ENCODE data around the gene TPH2.
A peak's percentile ranks its signal among the peaks of the same experiment; 100 is the strongest.

Gene TPH2

DNA sequence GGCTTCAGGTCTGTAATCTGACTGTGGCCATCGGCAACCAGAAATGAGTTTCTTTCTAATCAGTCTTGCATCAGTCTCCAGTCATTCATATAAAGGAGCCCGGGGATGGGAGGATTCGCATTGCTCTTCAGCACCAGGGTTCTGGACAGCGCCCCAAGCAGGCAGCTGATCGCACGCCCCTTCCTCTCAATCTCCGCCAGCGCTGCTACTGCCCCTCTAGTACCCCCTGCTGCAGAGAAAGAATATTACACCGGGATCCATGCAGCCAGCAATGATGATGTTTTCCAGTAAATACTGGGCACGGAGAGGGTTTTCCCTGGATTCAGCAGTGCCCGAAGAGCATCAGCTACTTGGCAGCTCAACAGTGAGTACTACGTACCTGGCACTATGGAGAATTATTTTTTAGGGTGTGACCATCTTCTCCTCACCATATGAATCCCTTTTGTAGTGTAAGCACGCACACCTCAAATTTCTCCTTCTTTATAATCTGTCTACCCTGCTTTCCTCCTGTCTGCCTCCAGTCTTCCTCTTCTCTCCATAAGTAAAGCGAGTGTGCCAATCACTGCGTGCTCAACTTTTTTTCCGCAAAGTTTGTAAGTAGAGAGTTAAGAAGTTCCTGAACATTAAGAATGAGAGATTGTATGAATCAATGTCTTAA is at the start of gene TPH2:
TSS of gene TPH2 (plus strand) at position 118 of the 658 bp plus-strand sequence. CDS start at position 260, 142 bp downstream.
- TF ChIP-seq, protein P1, sequence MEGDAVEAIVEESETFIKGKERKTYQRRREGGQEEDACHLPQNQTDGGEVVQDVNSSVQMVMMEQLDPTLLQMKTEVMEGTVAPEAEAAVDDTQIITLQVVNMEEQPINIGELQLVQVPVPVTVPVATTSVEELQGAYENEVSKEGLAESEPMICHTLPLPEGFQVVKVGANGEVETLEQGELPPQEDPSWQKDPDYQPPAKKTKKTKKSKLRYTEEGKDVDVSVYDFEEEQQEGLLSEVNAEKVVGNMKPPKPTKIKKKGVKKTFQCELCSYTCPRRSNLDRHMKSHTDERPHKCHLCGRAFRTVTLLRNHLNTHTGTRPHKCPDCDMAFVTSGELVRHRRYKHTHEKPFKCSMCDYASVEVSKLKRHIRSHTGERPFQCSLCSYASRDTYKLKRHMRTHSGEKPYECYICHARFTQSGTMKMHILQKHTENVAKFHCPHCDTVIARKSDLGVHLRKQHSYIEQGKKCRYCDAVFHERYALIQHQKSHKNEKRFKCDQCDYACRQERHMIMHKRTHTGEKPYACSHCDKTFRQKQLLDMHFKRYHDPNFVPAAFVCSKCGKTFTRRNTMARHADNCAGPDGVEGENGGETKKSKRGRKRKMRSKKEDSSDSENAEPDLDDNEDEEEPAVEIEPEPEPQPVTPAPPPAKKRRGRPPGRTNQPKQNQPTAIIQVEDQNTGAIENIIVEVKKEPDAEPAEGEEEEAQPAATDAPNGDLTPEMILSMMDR (conservative IDR thresholded peaks at IDR 0.05) = peak; percentile 85
- TF ChIP-seq ZFX (IDR thresholded peaks at IDR 0.05) = no peak
- no peak within 1 kb of the TSS for H3K27ac ChIP-seq

DNA sequence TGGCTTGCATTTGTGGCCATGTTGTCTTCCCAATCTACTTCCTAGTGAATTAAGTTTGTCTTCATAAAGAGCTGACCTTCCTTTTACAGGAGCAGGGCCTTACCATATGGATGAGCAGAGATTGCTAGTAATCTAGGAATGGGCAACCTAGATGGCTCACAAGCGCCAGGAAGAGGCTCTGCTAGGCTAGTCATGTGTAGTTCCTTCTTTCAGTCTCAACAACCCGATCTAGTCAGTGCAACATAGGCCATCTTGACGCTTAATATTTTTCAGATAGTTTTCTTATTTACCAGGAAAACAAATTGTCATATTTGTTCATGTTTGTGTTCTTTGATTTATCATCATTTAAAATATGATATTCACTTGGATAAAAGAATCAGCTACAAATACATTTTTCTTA is 48.2 kb upstream of the TPH2 start:
- TF ChIP-seq, protein P1 (conservative IDR thresholded peaks at IDR 0.05) = no peak
- no peak for TF ChIP-seq ZFX (IDR thresholded peaks at IDR 0.05)
- H3K27ac ChIP-seq = no peak overlapping the region

DNA sequence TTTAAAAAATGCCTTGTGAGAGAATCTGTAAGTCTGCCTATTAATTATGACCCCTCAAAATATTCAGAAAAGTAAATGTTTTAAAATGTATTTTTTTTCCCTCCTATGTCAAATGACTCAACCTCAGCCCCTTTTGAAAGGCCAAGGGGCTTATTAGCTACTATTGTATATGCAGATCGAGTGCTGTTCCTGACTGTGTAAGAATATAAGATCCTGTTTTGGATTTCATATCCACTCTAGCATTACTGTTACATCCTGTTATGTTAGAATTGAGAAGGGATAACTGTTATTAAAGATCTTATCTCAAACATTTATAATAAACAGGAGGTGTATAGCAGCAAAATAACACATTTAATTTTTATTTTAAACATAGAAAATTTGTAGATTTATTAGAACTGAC is 46.6 kb upstream of the TPH2 start:
- TF ChIP-seq ZFX (IDR thresholded peaks at IDR 0.05) = no peak
- TF ChIP-seq, protein P1 (conservative IDR thresholded peaks at IDR 0.05) = no peak
- no peak overlapping the region for H3K27ac ChIP-seq

DNA sequence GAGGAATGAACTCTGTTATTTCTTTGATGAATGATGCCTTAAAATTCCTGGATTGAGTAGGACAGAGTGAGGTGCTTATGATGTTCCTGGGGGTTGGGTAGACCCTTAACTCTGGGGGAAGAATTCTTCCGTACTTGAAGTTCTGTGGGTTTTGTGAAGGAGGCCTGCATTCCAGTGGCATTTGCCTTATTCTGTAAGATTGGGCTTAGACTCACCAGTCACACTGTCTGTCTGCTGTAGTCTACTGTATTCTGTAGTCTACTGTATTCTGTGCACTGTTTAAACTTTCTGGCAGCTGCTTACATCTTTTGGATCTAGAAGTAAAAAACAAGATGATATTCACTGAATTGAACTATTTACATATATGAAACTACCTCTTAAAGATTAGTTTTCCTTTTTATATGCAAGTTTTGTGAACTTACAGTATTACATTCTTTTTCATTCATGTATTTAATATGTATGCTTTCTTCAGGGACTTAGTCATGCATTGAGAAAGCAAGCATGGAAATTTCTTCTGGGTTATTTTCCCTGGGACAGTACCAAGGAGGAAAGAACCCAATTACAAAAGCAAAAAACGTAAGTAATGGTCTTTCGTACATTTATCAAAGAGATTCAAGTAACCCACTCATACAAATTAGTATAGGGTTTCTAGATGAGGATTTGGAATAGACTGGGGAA is 42.3 kb upstream of the TPH2 start:
- TF ChIP-seq, protein P1 (conservative IDR thresholded peaks at IDR 0.05) = no peak
- TF ChIP-seq ZFX (IDR thresholded peaks at IDR 0.05) = no peak
- no peak overlapping the region for H3K27ac ChIP-seq

DNA sequence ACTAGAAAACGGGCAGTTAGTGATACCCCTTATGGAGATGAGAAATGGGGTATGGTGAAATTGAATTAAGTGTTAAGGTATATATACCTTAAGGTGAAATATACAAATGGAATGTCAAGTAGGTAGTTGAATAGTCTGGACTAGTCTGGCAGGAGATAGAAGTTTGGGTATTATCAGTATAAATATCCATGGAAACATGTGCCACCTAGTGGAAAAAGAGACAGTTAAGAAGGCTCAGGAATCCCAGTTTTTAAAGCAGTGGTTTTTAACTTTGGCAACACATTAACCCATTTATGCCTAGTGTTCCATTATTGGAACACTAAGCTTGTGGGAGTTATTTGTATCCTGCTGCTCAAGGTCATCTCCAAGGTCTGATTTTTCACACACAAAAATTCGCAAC is 38.6 kb upstream of the TPH2 start:
- no peak overlapping the region for H3K27ac ChIP-seq
- TF ChIP-seq, protein P1 (conservative IDR thresholded peaks at IDR 0.05) = peak; percentile 38
- no peak for TF ChIP-seq ZFX (IDR thresholded peaks at IDR 0.05)

DNA sequence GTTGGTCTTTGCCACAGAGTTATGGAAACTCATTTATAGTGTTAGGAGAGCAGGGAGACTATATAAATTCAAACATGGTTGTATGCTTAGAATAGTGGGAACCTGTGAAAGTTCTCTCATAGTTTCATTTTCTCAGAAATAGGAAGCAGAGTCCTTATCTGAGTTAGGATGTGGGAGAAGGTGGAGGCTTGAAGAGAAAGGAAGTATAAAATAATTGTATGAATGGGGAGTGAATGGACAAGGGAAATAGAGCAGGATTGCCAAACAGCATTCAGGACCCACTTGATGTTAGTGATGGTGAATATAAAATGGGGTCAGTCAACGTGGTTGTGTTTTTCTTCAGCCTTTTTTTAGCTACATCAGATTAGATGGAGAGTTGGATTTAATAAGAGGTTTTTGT is 34.0 kb upstream of the TPH2 start:
- TF ChIP-seq ZFX (IDR thresholded peaks at IDR 0.05) = no peak
- TF ChIP-seq, protein P1 (conservative IDR thresholded peaks at IDR 0.05) = no peak
- no peak overlapping the region for H3K27ac ChIP-seq

DNA sequence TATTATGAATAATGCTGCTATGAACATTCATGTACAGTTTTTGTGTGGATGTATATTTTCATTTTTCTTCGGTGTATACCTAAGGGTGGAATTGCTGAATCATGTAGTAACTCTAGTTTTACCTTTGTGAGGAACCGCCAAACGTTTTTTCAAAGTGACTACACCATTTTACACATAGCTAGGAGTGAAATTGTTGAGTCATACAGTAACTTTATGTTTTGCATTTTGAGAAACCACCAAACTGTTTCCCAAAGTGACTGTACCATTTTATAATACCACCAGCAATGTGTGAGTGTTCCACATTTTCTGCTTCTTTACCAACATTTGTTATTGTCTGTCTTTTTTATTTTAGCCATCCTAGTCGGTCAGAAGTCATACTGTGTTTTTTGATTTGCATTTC is 3.1 kb upstream of the TPH2 start:
- H3K27ac ChIP-seq = no peak overlapping the region
- TF ChIP-seq, protein P1 (conservative IDR thresholded peaks at IDR 0.05) = no peak
- TF ChIP-seq ZFX (IDR thresholded peaks at IDR 0.05) = no peak
